Urinary bladder (tissue), 4 donors: Measurements from ENCODE around the gene PHKB. TPM values are rescaled to one million over a fixed set of nuclear protein-coding genes. Genes with fewer than 3 reads are reported as not detected.
"Not testable (repeated sequence)": the region's sequence is repeated elsewhere in the genome, so short reads cannot be mapped to it uniquely, and the experiment has no call there.

Experiments
- DNase-seq: peaks from one replicate; pipeline ENCODE4 v3.0.0-alpha.2; 2015; ENCODE audit errors: extremely low spot score
- H3K27ac ChIP-seq: one replicate; pipeline ENCODE4 v1.5.1; 2013; ENCODE audit warnings: low read depth, mild to moderate bottlenecking, moderate library complexity
- H3K36me3 ChIP-seq: one replicate; pipeline ENCODE4 v1.6.1; 2013; ENCODE audit warnings: mild to moderate bottlenecking, moderate library complexity; ENCODE audit not compliant: insufficient read depth
- H3K4me1 ChIP-seq: one replicate; pipeline ENCODE4 v1.6.1; 2013; ENCODE audit warnings: mild to moderate bottlenecking, moderate library complexity; ENCODE audit not compliant: insufficient read depth
- H3K4me3 ChIP-seq: one replicate; pipeline ENCODE4 v1.5.1; 2013; ENCODE audit warnings: low read depth, low read length
- WGBS: extraction: QIAGEN DNeasy Blood & Tissue Kit; methylation state at CpG from one replicate; pipeline ENCODE4 v1.1.7; 2013; 5-methylcytosine and 5-hydroxymethylcytosine counted together
- polyA plus RNA-seq: library from polyadenylated mRNA; stranded (reverse); fragments of 200-250 nt; gene quantifications from one replicate; pipeline ENCODE4 v1.2.3, GENCODE V29; 2013
- total RNA-seq: library from RNA; depleted of rRNA; stranded (reverse); fragments of >200 nt; gene quantifications from one replicate; pipeline ENCODE4 v1.2.3, GENCODE V29; 2014
- donor health status: healthy with polysubstance abuse.
- donor health status: healthy.

PHKB gene
- total and polyA plus RNA-seq, 2 donors = 25.5 to 162 TPM

DNA sequence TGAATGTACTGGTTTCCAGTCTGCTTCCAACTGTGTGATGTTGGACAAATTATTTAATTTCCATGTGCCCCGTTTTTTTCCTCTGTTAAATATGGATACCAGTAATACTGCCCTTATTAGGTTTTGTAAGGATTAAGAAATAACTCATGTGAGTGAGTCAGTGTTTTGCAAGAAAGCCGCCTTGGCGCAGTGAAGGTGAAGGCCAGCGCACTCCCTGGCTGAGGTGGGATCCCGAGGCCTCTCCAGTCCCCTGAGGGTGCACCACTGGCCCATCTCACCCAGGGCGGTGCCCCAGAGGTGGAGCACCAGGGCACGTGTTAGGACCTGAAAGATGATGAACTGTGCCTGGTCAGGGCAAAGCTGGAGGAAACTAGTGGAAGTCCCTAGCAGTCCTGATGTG is 43.5 kb downstream of the PHKB start:
- WGBS = 82% methylated on average over 7 of the region's 7 CpGs
- Histone ChIP-seq H3K4me1 (no peaks in the 10 kb centered on the region), H3K36me3 (peaks cover 1% of the 10 kb centered on the region), H3K27ac (no peak overlapping the region), H3K4me3 (no peak overlapping the region)
- no peak for DNase-seq

DNA sequence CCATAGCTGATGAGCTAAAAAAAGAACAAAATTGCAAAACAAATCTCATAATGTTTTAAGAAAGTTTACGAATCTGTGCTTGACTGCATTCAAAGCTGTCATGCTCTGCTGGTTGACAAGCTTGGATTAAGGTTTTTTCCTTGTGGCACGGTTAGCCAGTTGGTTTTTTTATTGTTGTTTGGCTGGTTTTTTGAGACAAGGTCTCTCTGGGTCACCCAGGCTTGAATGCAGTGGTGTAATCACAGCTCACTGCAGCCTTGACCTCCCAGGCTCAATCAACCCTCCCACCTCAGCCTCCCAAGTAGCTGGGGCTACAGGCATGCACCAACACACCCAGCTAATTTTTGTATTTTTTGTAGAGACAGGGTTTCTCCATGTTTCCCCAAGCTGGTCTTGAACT is 45.7 kb downstream of the PHKB start:
- Histone ChIP-seq H3K4me3 (no peak overlapping the region), H3K36me3 (peaks cover 1% of the 10 kb centered on the region), H3K27ac (no peak overlapping the region), H3K4me1 (no peaks in the 10 kb centered on the region)
- 65% methylated on average over 2 of the region's 2 CpGs for WGBS
- no peak for DNase-seq

DNA sequence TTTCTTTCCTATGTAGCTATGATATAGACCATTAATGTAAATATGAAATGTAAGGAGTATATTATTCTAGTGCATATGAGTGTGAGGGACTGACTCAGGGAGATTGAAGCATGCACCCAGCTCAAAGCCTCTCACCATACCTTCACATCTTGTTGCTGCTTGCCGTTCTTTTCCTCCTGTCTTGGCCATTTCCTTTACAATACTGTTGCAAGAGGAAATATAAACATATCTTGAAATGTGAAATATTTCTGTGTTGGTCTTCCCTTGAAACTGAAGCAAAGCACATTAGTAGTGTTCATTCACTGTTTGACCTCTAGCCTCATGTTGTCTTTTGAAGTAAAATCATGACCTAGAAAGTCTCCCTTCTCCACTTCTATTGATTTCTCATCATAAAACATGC is 46.6 kb downstream of the PHKB start:
- H3K4me3 ChIP-seq = no peak overlapping the region
- no peak overlapping the region for H3K27ac ChIP-seq
- peaks cover 1% of the 10 kb centered on the region for H3K36me3 ChIP-seq
- 31% methylated on average over 1 of the region's 1 CpG for WGBS
- H3K4me1 ChIP-seq = no peaks in the 10 kb centered on the region
- no peak for DNase-seq

DNA sequence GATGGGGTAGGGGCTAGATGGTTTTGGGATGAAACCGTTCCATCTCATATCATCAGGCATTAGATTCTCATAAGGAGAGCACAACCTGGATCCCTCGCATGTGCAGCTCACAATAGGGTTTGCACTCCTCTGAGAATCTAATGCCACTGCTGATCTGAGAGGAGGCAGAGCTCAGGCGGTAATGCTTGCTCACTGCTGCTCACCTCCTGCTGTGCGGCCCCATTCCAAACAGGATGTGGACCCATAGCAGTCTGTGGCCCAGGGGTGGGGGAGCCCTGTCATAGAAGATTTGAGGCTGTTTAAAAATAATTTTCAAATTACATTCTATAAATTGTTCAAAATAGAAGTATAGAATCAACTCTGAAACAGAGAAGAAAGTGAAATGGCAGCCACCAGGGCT is 50.8 kb downstream of the PHKB start:
- Histone ChIP-seq H3K27ac (no peak overlapping the region), H3K36me3 (no peaks in the 10 kb centered on the region), H3K4me1 (no peaks in the 10 kb centered on the region), H3K4me3 (no peak overlapping the region)
- 99% methylated on average over 4 of the region's 4 CpGs for WGBS
- DNase-seq = no peak

DNA sequence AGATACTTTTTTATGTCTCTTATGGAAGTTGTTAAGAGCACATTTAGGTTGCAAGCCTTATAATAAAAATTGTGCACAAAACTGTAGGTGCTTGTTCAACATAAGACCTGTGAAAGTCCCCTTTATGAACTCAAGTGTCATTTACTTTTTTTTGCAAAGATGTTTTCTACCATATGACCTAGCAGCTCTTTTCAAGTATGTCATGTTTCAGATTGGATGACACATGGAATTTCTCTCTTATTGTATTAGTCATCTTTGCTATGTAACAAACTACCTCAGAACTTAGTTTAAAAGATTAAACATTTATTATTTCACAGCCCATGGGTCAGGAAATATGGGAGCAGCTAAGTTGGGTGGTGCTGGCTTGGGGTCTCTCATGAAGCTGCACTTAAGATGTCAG is 57.9 kb downstream of the PHKB start:
- peaks cover 2% of the 10 kb centered on the region for H3K36me3 ChIP-seq
- H3K4me3 ChIP-seq = no peak overlapping the region
- H3K4me1 ChIP-seq = peaks cover 3% of the 10 kb centered on the region
- DNase-seq = no peak
- H3K27ac ChIP-seq = no peak overlapping the region

DNA sequence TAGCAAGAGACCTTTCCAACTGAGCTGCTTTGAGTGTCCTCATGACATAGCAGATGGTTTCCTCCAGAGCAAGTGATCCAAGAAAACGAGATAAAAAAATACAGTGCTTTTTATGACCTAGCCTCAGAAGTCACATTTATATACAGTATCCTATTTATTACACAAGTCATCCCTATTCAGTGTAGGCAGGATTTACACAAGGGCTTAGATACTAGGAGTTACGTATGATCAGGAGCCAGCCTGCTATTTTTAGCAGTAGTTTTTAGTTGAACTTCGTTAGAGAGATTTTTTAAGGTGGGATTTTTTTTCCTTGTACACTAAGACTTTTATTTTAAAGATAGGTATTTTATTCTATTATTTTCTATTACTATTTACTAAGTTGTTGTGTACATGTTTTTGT is 58.4 kb downstream of the PHKB start:
- H3K36me3 ChIP-seq = peaks cover 2% of the 10 kb centered on the region
- DNase-seq = no peak
- H3K4me3 ChIP-seq = no peak overlapping the region
- 26% methylated on average over 3 of the region's 3 CpGs for WGBS
- H3K27ac ChIP-seq = no peak overlapping the region
- peaks cover 3% of the 10 kb centered on the region for H3K4me1 ChIP-seq

DNA sequence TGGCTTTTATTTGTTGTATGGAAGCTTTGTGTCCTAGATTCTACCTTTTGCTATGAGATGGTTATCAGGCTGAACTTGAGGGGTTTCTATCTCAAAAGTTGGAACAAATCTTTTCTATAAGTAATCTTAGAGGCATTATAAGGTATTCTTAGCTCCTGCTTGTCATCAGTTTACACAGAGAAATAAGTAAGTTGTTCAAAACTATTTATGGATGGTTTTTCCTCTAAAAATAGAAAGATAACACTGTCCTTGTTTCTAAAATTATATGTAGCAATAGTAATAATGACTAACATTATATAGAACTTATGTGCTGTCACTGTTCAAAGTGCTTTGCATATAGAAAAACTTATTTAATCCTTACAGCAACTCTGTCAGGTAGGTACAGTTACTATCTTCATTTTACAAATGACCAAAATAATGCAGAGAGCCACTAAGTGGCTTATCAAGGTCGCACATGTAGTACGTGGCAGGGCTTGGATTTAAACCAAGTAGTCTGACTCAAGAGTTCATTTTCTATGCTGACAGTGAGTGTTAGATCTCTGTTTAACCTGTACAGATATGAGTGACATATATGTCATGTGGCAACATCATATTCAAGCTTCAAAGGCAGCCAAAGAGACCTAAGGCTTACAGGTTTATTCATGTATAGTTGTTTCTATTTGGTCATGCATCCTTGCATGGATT is 59.0 kb downstream of the PHKB start:
- 48% methylated on average over 2 of the region's 2 CpGs for WGBS
- Histone ChIP-seq H3K4me3 (no peak overlapping the region), H3K4me1 (peaks cover 3% of the 10 kb centered on the region), H3K36me3 (peaks cover 2% of the 10 kb centered on the region), H3K27ac (no peak overlapping the region)
- no peak for DNase-seq

DNA sequence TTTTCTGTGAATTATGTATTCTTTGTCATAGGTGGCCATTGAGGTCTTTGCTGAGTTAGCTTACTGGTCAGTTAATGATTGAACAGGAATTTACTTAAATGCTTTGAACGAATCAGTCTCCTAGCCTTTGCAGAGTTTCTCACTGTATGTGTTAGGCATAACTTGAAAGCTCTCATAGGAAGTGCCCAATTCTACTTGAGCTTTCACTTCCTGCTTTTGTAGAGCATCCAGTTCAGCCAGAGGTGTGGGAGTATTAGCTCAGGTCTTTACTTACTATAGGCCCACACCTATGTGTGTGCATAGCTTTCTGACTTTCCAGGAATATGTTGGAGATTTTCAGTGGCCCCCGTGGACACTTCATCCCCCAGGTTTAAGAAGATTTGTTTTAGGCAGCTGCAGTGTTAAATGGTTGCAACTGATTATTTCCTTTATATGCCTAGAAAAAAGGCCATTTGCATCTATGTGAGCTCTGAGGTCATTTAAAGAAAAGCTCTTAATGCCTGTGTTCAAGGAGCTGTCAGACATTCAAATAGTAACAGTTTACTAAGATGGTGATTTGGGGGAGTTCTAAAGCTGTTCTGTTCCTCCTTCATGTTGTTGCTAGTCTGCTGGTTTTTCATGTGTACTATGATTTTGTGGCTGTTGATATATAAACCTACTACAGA is 62.3 kb downstream of the PHKB start:
- no peak for DNase-seq
- WGBS = 78% methylated on average over 2 of the region's 2 CpGs

DNA sequence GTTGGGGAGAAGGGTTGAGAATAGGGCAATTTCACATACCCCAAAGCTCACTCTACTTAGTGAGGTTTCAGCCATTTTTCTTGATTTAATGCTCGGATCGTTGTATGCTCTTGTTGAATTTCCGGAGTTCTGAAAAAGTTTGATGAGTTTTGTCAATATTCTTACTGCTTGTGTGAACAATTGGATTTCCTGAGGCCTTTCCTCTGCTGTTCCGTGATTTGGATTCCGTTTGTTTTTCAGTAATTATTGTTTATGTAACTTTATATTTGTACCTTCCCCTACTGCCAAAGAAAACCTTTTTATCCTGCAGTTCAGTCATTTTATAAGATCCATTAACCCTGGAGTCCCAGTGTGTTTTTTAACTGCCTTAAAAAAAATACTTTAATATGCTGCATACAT is 62.9 kb downstream of the PHKB start:
- H3K36me3 ChIP-seq = no peaks in the 10 kb centered on the region
- H3K4me1 ChIP-seq = peaks cover 3% of the 10 kb centered on the region
- DNase-seq = no peak
- H3K27ac ChIP-seq = no peak overlapping the region
- 70% methylated on average over 5 of the region's 5 CpGs for WGBS
- H3K4me3 ChIP-seq = no peak overlapping the region

More for the DNA sequence above, 62.3 kb downstream of the PHKB start:
- peaks cover 3% of the 10 kb centered on the region for H3K4me1 ChIP-seq
- H3K36me3 ChIP-seq = no peaks in the 10 kb centered on the region
- no peak overlapping the region for H3K4me3 ChIP-seq
- no peak overlapping the region for H3K27ac ChIP-seq

DNA sequence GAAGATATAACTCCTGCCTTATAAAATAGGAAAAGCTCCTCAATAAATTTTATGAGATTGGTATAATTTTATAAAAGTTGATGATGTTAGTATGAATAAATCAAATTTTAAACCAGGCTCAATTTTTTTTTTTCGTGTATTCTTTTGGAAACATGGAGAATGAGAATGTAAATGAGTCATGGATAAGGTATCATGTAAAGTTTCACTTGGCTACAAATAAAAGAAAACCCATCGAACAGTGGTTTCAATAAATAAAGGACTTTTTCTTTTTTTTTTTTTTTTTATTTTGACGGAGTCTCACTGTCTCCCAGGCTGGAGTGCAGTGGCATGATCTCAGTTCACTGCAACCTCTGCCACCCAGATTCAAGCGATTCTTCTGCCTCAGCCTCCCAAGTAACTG is 67.3 kb downstream of the PHKB start:
- DNase-seq = no peak
- no peak overlapping the region for H3K27ac ChIP-seq
- no peaks in the 10 kb centered on the region for H3K36me3 ChIP-seq
- no peak overlapping the region for H3K4me3 ChIP-seq
- 81% methylated on average over 4 of the region's 4 CpGs for WGBS
- H3K4me1 ChIP-seq = peaks cover 3% of the 10 kb centered on the region

DNA sequence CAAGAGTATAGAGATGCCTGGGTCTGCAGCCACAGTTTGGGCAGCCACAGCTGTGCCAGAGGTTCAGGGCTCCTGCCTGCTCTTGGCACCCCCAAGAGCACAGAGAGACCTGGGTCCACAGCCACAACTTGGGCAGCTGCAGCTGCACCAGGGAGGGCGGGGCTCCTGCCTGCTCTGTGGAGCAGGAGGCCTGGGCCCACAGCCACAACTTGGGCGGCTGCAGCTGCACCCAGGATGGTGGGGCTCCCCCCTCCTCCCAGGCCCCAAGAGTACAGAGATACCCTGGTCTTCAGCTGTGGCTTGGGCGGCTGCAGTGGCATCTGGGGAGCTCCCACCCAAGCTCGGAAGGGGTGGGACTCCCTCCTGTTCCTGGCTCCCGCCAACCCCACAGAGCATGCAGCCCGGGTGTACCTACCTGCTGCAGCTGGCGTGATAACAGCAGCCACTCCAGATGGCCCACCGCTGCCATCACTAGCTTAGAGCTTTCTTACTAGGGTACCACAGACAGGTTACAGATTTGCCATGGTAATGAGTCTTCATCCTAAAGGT is 72.7 kb downstream of the PHKB start:
- H3K27ac ChIP-seq = no peak overlapping the region
- no peak for DNase-seq
- H3K4me3 ChIP-seq = no peak overlapping the region
- no peaks in the 10 kb centered on the region for H3K36me3 ChIP-seq
- H3K4me1 ChIP-seq = no peaks in the 10 kb centered on the region
- WGBS = 98% methylated on average over 8 of the region's 8 CpGs

DNA sequence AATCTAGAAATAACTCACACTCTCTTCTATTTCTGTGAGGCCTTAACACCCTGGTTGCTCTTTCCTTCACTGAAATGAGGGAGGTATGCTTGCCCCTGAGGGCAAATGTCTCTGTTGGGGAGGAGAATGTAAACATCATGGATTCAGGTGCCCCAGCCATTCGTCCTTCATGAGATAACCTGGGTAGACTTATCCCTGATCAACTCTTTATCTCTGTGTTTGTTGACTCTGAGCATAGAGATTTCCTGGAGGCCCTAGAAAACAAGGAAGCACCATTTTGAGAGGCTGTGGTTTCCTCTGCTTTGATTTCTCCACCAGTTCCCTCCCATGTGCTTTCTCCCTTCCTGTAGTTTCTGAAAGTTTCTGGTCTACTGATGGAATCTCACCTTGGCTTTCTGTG is 77.3 kb downstream of the PHKB start:
- DNase-seq = no peak
- Histone ChIP-seq H3K27ac (no peak overlapping the region), H3K4me1 (no peaks in the 10 kb centered on the region), H3K36me3 (no peaks in the 10 kb centered on the region), H3K4me3 (no peak overlapping the region)
- WGBS = 75% methylated on average over 1 of the region's 1 CpG

DNA sequence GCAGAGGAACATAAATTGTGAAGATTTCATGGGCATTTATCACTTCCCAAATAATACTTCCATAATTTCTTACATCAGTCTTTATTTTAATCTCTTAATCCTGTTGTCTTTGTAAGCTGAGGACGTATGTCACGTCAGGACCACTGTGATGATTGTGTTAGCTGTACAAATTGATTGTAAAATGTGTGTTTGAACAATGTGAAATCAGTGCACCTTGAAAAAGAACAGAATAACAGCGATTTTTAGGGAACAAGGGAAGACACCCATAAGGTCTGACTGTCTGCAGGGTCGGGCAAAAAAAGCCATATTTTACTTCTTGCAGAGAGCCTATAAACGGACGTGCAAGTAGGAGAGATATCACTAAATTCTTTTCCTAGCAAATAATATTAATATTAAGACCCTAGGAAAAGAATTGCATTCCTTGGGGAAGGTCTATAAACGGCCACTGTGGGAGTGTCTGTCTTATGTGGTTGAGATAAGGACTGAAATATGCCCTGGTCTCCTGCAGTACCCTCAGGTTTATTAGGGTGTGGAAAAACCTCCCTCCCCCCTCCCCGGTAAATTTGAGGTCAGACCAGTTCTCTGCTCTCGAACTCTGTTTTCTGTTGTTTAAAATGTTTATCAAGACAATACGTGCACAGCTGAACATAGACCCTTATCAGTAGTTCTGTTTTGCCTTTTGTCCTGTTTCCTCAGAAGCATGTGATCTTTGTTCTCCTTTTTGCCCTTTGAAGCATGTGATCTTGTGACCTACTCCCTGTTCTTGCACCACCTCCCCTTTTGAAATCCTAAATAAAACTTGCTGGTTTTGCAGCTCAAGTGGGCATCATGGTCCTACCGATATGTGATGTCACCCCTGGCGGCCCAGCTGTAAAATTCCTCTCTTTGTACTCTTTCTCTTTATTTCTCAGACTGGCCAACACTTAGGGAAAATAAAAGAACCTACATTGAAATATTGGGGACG is 78.9 kb downstream of the PHKB start:
- 97% methylated on average over 13 of the region's 13 CpGs for WGBS
- DNase-seq, H3K27ac ChIP-seq, H3K4me3 ChIP-seq, H3K36me3 ChIP-seq, H3K4me1 ChIP-seq: not testable (repeated sequence)
